ENCODE measurements around the gene PCNX1.
"Not testable (repeated sequence)": the region's sequence is repeated elsewhere in the genome, so short reads cannot be mapped to it uniquely, and the experiment has no call there.

The PCNX1 gene

GRCh38 chr14:70916300-70916699 lies 9.0 kb downstream of the PCNX1 start:
- no peak for DNase-seq (ENCODE audit: low spot score)

DNA sequence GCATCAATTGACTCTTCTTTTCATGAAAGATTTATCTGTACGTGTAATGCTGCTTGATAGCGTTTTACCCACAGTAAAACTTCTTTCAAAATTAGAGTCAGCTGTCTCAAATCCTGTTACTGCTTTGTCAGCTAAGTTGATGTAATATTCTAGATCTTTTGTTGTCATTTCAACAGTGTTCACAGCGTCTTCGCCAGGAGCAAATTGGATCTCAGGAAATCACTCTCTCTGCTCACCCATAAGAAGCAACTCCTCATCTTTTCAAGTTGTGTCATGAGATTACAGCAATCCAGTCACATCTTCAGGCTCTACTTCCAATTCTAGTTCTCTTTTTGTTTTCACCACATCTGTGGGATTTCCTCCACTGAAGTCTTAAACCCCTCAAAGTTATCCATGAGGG lies 9.5 kb downstream of the PCNX1 start:
- DNase-seq (ENCODE audit: low spot score) = no peak

GRCh38 chr14:70917633-70918032 lies 10.4 kb downstream of the PCNX1 start:
- no peak for DNase-seq (ENCODE audit: low spot score)

GRCh38 chr14:70919774-70920173 lies 12.5 kb downstream of the PCNX1 start:
- no peak for DNase-seq (ENCODE audit: low spot score)

GRCh38 chr14:70920608-70921007 lies 13.3 kb downstream of the PCNX1 start:
- no peak for DNase-seq (ENCODE audit: low spot score)

- no peak for DNase-seq (ENCODE audit: low spot score)
Measured at GRCh38 chr14:70921669-70922068, 14.4 kb downstream of the PCNX1 start.

DNA sequence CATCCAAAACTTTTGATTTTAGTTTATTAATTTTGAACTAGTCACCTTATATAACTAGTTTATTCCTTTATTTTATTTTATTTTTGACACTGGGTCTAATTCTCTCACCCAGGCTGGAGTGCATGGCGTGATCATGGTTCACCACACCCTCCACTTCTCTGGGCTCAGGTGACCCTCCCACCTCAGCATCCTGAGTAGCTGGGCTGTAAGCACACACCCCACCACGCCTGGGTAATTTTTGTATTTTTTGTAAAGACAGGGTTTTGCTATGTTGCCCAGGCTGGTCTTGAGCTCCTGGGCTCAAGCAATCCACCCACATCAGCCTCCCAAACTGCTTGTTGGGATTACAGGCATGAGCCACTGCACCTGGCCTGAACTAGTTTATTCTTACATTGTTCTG lies 17.3 kb downstream of the PCNX1 start:
- DNase-seq (ENCODE audit: low spot score) = no peak

DNA sequence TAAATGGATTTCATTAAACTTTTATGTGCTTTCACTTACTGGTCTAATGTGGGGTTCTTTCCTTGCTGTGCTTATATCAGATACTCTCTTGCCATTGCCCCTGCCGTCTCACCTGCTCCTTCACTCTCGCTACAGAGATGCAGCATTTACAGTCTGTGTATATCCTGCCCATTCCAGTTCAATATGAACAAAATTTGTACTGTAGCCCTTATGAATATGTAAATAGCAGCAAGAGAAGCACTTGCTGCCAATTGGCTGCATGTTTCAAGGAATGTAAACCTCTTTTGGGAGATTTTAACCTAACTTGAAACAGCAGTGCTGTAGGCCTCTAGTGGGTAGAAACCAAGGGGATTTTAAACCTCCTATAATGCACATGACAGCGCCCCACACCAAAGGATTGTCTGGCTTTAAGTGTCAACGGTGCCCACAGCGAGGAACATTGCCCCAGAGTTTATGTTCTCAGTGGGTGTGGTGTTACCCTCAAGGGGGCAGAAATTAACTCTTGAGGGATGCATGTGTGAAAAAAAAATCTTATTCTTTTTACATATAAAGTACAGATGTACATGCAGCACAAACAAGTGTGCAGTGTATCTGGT lies 19.1 kb downstream of the PCNX1 start:
- no peak for DNase-seq (ENCODE audit: low spot score)

GRCh38 chr14:70931008-70931407 lies 23.7 kb downstream of the PCNX1 start:
- no peak for DNase-seq (ENCODE audit: low spot score)

GRCh38 chr14:70934084-70934483 lies 26.8 kb downstream of the PCNX1 start:
- DNase-seq (ENCODE audit: low spot score) = peak; percentile 9

DNA sequence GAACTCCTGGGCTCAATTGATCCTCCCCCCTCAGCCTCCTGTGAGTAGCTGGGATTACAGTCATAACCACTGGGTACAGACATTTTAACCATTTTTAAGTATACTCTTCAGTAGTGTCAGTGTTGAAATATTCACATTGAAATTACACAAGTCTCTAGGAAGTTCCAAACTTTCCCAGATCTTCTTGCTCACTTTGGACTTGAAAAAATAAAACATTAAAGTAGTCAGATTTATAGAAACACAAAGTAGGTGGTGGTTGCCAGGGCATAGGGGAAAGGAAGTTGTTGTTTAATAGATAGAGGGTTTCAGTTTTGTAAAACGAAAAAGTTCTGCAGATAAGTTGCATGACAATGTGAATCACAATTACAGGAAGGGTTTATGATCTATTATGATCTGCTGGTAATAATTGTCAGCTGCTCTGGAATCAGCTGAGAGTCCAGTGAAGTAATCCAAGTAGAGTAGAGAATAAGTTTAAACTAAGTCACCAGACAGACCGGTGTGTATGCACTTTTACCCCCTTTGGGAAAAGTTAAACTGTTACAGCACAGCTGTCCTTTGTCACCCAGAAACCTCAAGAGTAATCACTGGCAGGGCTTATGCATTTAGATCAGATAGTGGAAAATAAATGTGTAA lies 27.4 kb downstream of the PCNX1 start:
- DNase-seq (ENCODE audit: low spot score) = peak; percentile 48

GRCh38 chr14:70935135-70935534 lies 27.9 kb downstream of the PCNX1 start:
- DNase-seq (ENCODE audit: low spot score) = no peak

- not testable (repeated sequence) for DNase-seq (ENCODE audit: low spot score)
Measured at GRCh38 chr14:70939693-70940092, 32.4 kb downstream of the PCNX1 start.

GRCh38 chr14:70941637-70942341 lies 34.5 kb downstream of the PCNX1 start:
- DNase-seq (ENCODE audit: low spot score) = not testable (repeated sequence)

- no peak for DNase-seq (ENCODE audit: low spot score)
Measured at GRCh38 chr14:70942342-70942706, 35.1 kb downstream of the PCNX1 start.

DNA sequence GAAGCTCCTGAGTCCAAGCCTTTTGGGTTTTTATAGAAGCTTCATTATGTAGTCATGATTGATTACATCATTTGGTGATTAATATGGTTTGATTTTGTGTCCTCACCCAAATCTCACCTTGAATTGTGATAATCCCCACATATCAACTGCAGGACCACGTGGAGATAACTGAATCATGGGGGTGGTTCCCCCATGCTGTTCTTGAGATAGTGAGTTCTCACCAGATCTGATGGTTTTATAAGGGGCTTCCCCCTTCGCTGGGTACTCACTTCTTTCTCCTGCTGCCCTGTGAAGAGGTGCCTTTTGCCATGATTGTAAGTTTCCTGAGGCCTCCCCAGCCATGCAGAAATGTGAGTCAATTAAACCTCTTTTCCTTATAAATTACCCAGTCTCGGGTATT lies 35.5 kb downstream of the PCNX1 start:
- DNase-seq (ENCODE audit: low spot score) = not testable (repeated sequence)

- no peak for DNase-seq (ENCODE audit: low spot score)
Measured at GRCh38 chr14:70943838-70944237, 36.6 kb downstream of the PCNX1 start.

DNA sequence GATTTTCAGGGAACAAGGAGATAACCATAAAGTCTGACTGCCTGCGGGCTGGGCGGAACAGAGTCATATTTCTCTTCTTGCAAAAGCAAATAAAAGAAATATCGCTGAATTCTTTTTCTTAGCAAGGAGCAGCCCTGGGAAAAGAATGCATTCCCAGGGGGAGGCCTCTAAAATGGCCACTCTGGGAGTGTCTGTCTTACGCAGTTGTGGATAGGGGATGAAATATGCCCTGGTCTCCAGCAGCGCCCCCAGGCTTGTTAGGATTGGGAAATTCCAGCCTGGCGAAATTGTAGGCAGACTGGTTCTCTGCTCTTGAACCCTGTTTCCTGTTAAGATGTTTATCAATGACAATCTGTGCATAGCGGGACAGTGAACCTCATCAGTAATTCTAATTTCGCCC lies 40.5 kb downstream of the PCNX1 start:
- DNase-seq (ENCODE audit: low spot score) = no peak

- DNase-seq (ENCODE audit: low spot score) = no peak
Measured at GRCh38 chr14:70952485-70952884, 45.2 kb downstream of the PCNX1 start.

GRCh38 chr14:70954068-70954467 lies 46.8 kb downstream of the PCNX1 start:
- DNase-seq (ENCODE audit: low spot score) = no peak

DNA sequence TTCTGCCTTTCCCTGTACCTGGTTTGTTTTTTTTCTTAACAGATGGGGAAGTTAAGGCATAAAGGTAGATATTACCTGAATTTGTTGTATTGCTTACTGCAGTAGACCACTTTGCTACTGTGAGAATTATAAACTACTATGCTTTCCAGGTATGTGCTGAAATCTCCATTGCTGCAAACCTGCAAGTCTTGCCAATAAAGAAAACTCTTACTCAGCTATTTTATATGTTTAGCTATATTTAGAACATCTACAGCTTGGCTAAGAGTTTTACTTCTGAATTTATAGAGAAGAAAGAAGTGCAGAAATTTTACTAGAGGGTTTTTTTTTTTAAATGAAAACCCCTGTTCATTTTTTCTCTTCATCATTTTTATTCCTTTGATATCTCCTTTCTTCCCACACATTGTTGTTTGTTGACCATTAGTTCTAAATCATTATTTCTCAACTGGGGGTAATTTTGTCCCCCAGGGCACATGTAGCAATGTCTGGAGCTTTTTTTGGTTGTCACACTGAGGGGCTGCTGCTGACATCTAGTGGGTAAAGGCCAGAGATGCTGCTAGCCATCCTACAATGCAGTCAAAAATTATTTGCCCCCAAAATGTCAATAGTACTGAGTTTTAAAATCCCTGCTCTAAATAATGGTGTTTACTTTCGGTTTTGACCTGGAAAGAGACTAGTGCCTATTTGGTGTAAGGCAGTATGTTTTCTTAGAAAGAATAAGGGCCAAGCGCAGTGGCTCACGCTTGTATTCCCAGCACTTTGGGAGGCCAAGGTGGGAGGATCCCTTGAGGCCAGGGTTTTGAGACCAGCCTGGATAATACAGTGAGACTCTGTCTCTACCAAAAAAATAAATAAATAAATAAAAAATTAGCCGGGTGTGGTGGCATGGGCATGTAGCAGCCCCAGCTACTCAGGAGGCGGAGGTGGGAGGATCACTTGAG lies 48.6 kb downstream of the PCNX1 start:
- peak; percentile 25 for DNase-seq (ENCODE audit: low spot score)

- no peak for DNase-seq (ENCODE audit: low spot score)
Measured at GRCh38 chr14:70956511-70956910, 49.3 kb downstream of the PCNX1 start.
